ENCODE data around the gene PRODH2. TPM values are rescaled to one million over a fixed set of nuclear protein-coding genes. Genes with fewer than 3 reads are reported as not detected.

PRODH2 gene
- total RNA-seq, 1 experiment from 2014 or later = not detected

DNA sequence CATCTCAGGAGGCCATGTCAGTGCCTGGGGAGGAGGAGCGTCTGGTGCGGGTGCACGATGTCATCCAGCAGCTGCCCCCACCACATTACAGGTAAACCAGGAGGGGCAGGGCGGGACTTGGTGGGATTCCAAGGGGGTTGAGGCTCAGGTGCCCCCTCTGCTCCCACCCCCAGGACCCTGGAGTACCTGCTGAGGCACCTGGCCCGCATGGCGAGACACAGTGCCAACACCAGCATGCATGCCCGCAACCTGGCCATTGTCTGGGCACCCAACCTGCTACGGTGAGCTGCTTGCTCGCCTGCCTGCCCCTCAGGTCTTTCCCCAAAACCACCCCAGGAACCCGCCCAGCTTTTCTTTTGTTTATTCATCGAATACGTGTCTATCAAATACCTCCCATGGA, 30.1 kb downstream of the PRODH2 start:
- DNase-seq (no peak), ATAC-seq (no peak)
- no peaks in the 10 kb centered on the region for H3F3A ChIP-seq (ENCODE audit: low read length, unreplicated experiment)
- H3K4me3 ChIP-seq (ENCODE audit: low read length) = no peak overlapping the region
- H4K20me1 ChIP-seq (ENCODE audit: low read length) = no peaks in the 10 kb centered on the region
- no peaks in the 10 kb centered on the region for H3K27me3 ChIP-seq (ENCODE audit: low read length)
- no peak for TF ChIP-seq EZH2phosphoT487 (IDR thresholded peaks at IDR 0.05; ENCODE audit: borderline replicate concordance, low read length)
- TF ChIP-seq, protein P1, sequence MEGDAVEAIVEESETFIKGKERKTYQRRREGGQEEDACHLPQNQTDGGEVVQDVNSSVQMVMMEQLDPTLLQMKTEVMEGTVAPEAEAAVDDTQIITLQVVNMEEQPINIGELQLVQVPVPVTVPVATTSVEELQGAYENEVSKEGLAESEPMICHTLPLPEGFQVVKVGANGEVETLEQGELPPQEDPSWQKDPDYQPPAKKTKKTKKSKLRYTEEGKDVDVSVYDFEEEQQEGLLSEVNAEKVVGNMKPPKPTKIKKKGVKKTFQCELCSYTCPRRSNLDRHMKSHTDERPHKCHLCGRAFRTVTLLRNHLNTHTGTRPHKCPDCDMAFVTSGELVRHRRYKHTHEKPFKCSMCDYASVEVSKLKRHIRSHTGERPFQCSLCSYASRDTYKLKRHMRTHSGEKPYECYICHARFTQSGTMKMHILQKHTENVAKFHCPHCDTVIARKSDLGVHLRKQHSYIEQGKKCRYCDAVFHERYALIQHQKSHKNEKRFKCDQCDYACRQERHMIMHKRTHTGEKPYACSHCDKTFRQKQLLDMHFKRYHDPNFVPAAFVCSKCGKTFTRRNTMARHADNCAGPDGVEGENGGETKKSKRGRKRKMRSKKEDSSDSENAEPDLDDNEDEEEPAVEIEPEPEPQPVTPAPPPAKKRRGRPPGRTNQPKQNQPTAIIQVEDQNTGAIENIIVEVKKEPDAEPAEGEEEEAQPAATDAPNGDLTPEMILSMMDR (conservative IDR thresholded peaks at IDR 0.05; ENCODE audit: low read depth, low read length) = no peak
- no peak for TF ChIP-seq EZH2 (IDR thresholded peaks at IDR 0.05; ENCODE audit: low read length, unreplicated experiment)
- no peak overlapping the region for H3K27ac ChIP-seq (ENCODE audit: low read length)
- H2AFZ ChIP-seq (ENCODE audit: low read length) = no peak overlapping the region
- no peaks in the 10 kb centered on the region for H3K9me2 ChIP-seq (replicated peaks; ENCODE audit: low read length)
- H3K4me1 ChIP-seq (ENCODE audit: insufficient read depth, low read length) = no peaks in the 10 kb centered on the region
- H3K9me3 ChIP-seq (ENCODE audit: low read length) = no peaks in the 10 kb centered on the region
- no peak overlapping the region for H3K4me2 ChIP-seq (ENCODE audit: low read length)
- intact Hi-C loops (cut with micrococcal nuclease) = no loop called here
- ChIA-PET POLR2A (ENCODE audit: unreplicated experiment) (no interaction called here), CTCF (no interaction called here)
- no peaks in the 10 kb centered on the region for H3K36me3 ChIP-seq (ENCODE audit: low read depth, low read length)
- H3K9ac ChIP-seq (ENCODE audit: low read length) = no peak overlapping the region
- H3K79me2 ChIP-seq (ENCODE audit: low read length) = no peaks in the 10 kb centered on the region
- BruUV-seq (replicated peaks) = no TSS peak

DNA sequence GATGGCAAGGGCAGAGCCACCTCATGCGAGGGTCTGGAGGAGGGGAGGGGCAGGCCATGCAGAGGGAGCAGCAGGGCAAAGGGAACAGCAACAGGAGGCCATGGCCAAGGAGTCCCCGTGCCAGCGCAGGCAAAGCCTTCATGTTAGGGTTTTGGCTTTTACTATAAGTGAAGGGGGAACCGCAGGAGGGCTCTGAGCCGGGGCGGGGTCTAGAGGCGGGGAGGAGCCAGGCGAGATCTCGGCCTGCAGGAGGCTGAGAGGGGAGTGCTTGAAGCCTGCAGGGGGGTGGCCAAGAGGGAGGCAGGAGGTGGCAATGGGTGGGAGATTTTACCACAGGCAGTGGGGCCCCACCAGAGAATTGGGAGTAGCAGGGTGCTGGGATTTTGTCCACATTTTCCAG, 31.0 kb downstream of the PRODH2 start:
- Histone ChIP-seq H3K9ac (ENCODE audit: low read length) (no peak overlapping the region), H3K4me2 (ENCODE audit: low read length) (no peak overlapping the region), H2AFZ (ENCODE audit: low read length) (no peak overlapping the region), H3F3A (ENCODE audit: low read length, unreplicated experiment) (no peaks in the 10 kb centered on the region), H3K4me1 (ENCODE audit: insufficient read depth, low read length) (no peaks in the 10 kb centered on the region), H3K36me3 (ENCODE audit: low read depth, low read length) (no peaks in the 10 kb centered on the region), H3K9me3 (ENCODE audit: low read length) (no peaks in the 10 kb centered on the region), H3K9me2 (replicated peaks; ENCODE audit: low read length) (no peaks in the 10 kb centered on the region), H4K20me1 (ENCODE audit: low read length) (no peaks in the 10 kb centered on the region), H3K4me3 (ENCODE audit: low read length) (no peak overlapping the region), H3K79me2 (ENCODE audit: low read length) (no peaks in the 10 kb centered on the region), H3K27ac (ENCODE audit: low read length) (no peak overlapping the region), H3K27me3 (ENCODE audit: low read length) (no peaks in the 10 kb centered on the region)
- ATAC-seq (no peak), DNase-seq (no peak)
- ChIA-PET CTCF (no interaction called here), POLR2A (ENCODE audit: unreplicated experiment) (no interaction called here)
- no TSS peak for BruUV-seq (replicated peaks)
- intact Hi-C loops (cut with micrococcal nuclease) = no loop called here
- TF ChIP-seq, protein P1 (conservative IDR thresholded peaks at IDR 0.05; ENCODE audit: low read depth, low read length) = no peak
- TF ChIP-seq EZH2 (IDR thresholded peaks at IDR 0.05; ENCODE audit: low read length, unreplicated experiment) = no peak
- no peak for TF ChIP-seq EZH2phosphoT487 (IDR thresholded peaks at IDR 0.05; ENCODE audit: borderline replicate concordance, low read length)

DNA sequence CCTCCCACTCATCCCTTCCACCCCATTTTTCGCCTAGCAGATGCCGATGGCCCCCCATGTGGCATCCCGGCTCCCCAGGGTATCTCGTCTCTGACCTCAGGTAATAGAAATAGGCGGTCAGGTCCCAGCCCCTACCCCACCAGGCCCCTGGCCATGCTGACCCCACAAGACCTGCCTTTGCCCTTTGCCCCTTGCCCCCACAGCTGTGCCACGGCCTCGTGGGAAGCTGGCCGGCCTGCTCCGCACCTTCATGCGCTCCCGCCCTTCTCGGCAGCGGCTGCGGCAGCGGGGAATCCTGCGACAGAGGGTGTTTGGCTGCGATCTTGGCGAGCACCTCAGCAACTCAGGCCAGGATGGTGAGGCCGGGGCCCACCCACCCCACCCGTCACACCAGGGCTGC, 31.9 kb downstream of the PRODH2 start:
- H3K9me3 ChIP-seq (ENCODE audit: low read length) = no peaks in the 10 kb centered on the region
- H3K4me3 ChIP-seq (ENCODE audit: low read length) = no peak overlapping the region
- no peaks in the 10 kb centered on the region for H3K79me2 ChIP-seq (ENCODE audit: low read length)
- DNase-seq (no peak), ATAC-seq (no peak)
- ChIA-PET CTCF (no interaction called here), POLR2A (ENCODE audit: unreplicated experiment) (no interaction called here)
- no peak for TF ChIP-seq EZH2phosphoT487 (IDR thresholded peaks at IDR 0.05; ENCODE audit: borderline replicate concordance, low read length)
- TF ChIP-seq EZH2 (IDR thresholded peaks at IDR 0.05; ENCODE audit: low read length, unreplicated experiment) = no peak
- TF ChIP-seq, protein P1 (conservative IDR thresholded peaks at IDR 0.05; ENCODE audit: low read depth, low read length) = no peak
- H3F3A ChIP-seq (ENCODE audit: low read length, unreplicated experiment) = no peaks in the 10 kb centered on the region
- H3K36me3 ChIP-seq (ENCODE audit: low read depth, low read length) = no peaks in the 10 kb centered on the region
- no peak overlapping the region for H3K9ac ChIP-seq (ENCODE audit: low read length)
- no peak overlapping the region for H3K27ac ChIP-seq (ENCODE audit: low read length)
- intact Hi-C loops (cut with micrococcal nuclease) = no loop called here
- H2AFZ ChIP-seq (ENCODE audit: low read length) = no peak overlapping the region
- no peak overlapping the region for H3K4me2 ChIP-seq (ENCODE audit: low read length)
- no peaks in the 10 kb centered on the region for H4K20me1 ChIP-seq (ENCODE audit: low read length)
- no peaks in the 10 kb centered on the region for H3K27me3 ChIP-seq (ENCODE audit: low read length)
- BruUV-seq (replicated peaks) = no TSS peak
- no peaks in the 10 kb centered on the region for H3K4me1 ChIP-seq (ENCODE audit: insufficient read depth, low read length)
- H3K9me2 ChIP-seq (replicated peaks; ENCODE audit: low read length) = no peaks in the 10 kb centered on the region

All from PC-3 (cell line).